Thyroid gland (tissue), 4 donors: ENCODE data around the gene MCAM. TPM values are rescaled to one million over a fixed set of nuclear protein-coding genes. Genes with fewer than 3 reads are reported as not detected.

Experiments used
- DNase-seq, 2 donors: peaks; one replicate each; pipeline ENCODE4 v3.0.0-alpha.2; 2019
- H3K27ac ChIP-seq, 3 donors: fragments of 200-600 bp; sonication (generic); 1 replicate in 2 of 3; 2 replicates in 1 of 3; pipeline ENCODE4 v1.5.1; 2016 to 2019; ENCODE audit warnings: mild to moderate bottlenecking in 1 of 3, moderate library complexity in 1 of 3
- H3K27me3 ChIP-seq: fragments of 200-600 bp; sonication (generic); one replicate; pipeline ENCODE4 v1.5.1; 2019
- H3K36me3 ChIP-seq, 2 donors: fragments of 200-600 bp; sonication (generic); one replicate each; pipeline ENCODE4 v1.5.1; 2016 to 2019
- H3K4me1 ChIP-seq, 2 donors: fragments of 200-600 bp; sonication (generic); one replicate each; pipeline ENCODE4 v1.5.1; 2017 to 2019
- H3K4me3 ChIP-seq, 3 donors: fragments of 200-600 bp; sonication (generic); replicated peaks in 1 of 3; 1 replicate in 2 of 3; 2 replicates in 1 of 3; pipeline ENCODE4 v1.5.1; 2016; ENCODE audit warnings: mild to moderate bottlenecking in 1 of 3
- H3K9me3 ChIP-seq: fragments of 200-600 bp; sonication (generic); one replicate; pipeline ENCODE4 v1.5.1; 2017
- CTCF ChIP-seq, 6 experiments: fragments of 200-600 bp in 3 of 6; fragments of 450-650 bp in 3 of 6; sonication (generic) in 3 of 6; IDR thresholded peaks; one replicate each; pipeline ENCODE4 v1.5.1; 2016 to 2019; ENCODE audit warnings: antibody characterized with exemption in 6 of 6, mild to moderate bottlenecking in 2 of 6, inconsistent platforms in 1 of 6, moderate library complexity in 1 of 6
- POLR2A ChIP-seq, 2 donors: fragments of 450-650 bp; IDR thresholded peaks; one replicate each; pipeline ENCODE4 v1.6.1; 2017; ENCODE audit warnings: antibody characterized with exemption in 2 of 2, mild to moderate bottlenecking in 2 of 2, moderate library complexity in 1 of 2
- WGBS, 2 donors: methylation state at CpG; one replicate each; pipeline ENCODE4 v1.1.5; 2017; 5-methylcytosine and 5-hydroxymethylcytosine counted together
- intact Hi-C: fragments of 100-400 bp; cut with DNase I; formaldehyde crosslinking; loops from one replicate; pipeline ENCODE4 v1.15.1; 2023
- total RNA-seq, 4 donors: library from RNA; depleted of rRNA; stranded (reverse); fragments of >200 nt; gene quantifications; one replicate each; pipeline ENCODE4 v1.2.3, GENCODE V29; 2016

Gene MCAM
- total RNA-seq, 4 donors from 2014 or later: 17.6 to 243 (median 61.8) TPM

GRCh38 chr11:119335091-119335654, 18.2 kb upstream of the MCAM start:
- Histone ChIP-seq H3K4me1 (peaks cover 11 to 38% of the 10 kb centered on the region in 2 donors), H3K4me3 (peak overlapping the region; percentile 32 to 95 (median 78)), H3K27ac (peak overlapping the region in 1 of 3 donors; percentile 71), H3K9me3 (no peaks in the 10 kb centered on the region), H3K36me3 (no peaks in the 10 kb centered on the region), H3K27me3 (no peaks in the 10 kb centered on the region)
- no peak for TF ChIP-seq POLR2A (IDR thresholded peaks at IDR 0.05)
- no peak for TF ChIP-seq CTCF (IDR thresholded peaks at IDR 0.05)
- DNase-seq: no peak
- 60 to 75% methylated on average over 7 to 15 of the region's 15 CpGs for WGBS, 2 donors
- intact Hi-C loops: no loop called here

- TF ChIP-seq POLR2A (IDR thresholded peaks at IDR 0.05) (peak in 1 of 2 donors; percentile 78), CTCF (IDR thresholded peaks at IDR 0.05) (no peak)
- intact Hi-C loops: no loop called here
- Histone ChIP-seq H3K4me3 (peak within 1 kb of the TSS; percentile 32 to 95 (median 78)), H3K4me1 (peaks cover 10 to 30% of the 10 kb centered on the region in 2 donors), H3K27ac (peak within 1 kb of the TSS in 2 of 3 donors; percentile 71 to 77), H3K36me3 (no peaks in the 10 kb centered on the region), H3K9me3 (no peaks in the 10 kb centered on the region), H3K27me3 (no peaks in the 10 kb centered on the region)
- DNase-seq: peak; percentile 96
- 0 to 1% methylated on average over 28 to 42 of the region's 54 CpGs for WGBS, 2 donors
Observed at GRCh38 chr11:119334174-119334930, 17.4 kb upstream of the MCAM start, which contains the start of gene RNF26. RNF26 (plus strand) TSS chr11:119334527; CDS start chr11:119335123, 596 bp downstream.

GRCh38 chr11:119332111-119332765, 15.3 kb upstream of the MCAM start:
- H3K9me3 ChIP-seq: no peaks in the 10 kb centered on the region
- H3K36me3 ChIP-seq: no peaks in the 10 kb centered on the region
- peaks cover 10% of the 10 kb centered on the region in 2 donors for H3K4me1 ChIP-seq
- no peak overlapping the region for H3K4me3 ChIP-seq
- no peak for TF ChIP-seq CTCF (IDR thresholded peaks at IDR 0.05)
- TF ChIP-seq POLR2A (IDR thresholded peaks at IDR 0.05): no peak
- intact Hi-C loops: no loop called here
- H3K27ac ChIP-seq: no peak overlapping the region
- WGBS, 2 donors: 74 to 77% methylated on average over 4 of the region's 4 CpGs
- H3K27me3 ChIP-seq: no peaks in the 10 kb centered on the region
- DNase-seq: no peak

GRCh38 chr11:119330237-119330636, 13.3 kb upstream of the MCAM start:
- Histone ChIP-seq H3K4me1 (peaks cover 5% of the 10 kb centered on the region in 2 donors), H3K9me3 (no peaks in the 10 kb centered on the region), H3K27ac (no peak overlapping the region), H3K4me3 (no peak overlapping the region), H3K36me3 (no peaks in the 10 kb centered on the region), H3K27me3 (no peaks in the 10 kb centered on the region)
- whole genome bisulfite sequencing, 2 donors: 68 to 74% methylated on average over 1 of the region's 1 CpG
- TF ChIP-seq CTCF (IDR thresholded peaks at IDR 0.05): no peak
- no peak for TF ChIP-seq POLR2A (IDR thresholded peaks at IDR 0.05)
- intact Hi-C loops: no loop called here
- no peak for DNase-seq
